ENCODE results near the gene ADAMTSL3. TPM values are rescaled to one million over a fixed set of nuclear protein-coding genes. Genes with fewer than 3 reads are reported as not detected.
"Not testable (repeated sequence)": the region's sequence is repeated elsewhere in the genome, so short reads cannot be mapped to it uniquely, and the experiment has no call there.

ADAMTSL3 gene
- total RNA-seq, 1 donor from 2014 or later, result 12.5 TPM

DNA sequence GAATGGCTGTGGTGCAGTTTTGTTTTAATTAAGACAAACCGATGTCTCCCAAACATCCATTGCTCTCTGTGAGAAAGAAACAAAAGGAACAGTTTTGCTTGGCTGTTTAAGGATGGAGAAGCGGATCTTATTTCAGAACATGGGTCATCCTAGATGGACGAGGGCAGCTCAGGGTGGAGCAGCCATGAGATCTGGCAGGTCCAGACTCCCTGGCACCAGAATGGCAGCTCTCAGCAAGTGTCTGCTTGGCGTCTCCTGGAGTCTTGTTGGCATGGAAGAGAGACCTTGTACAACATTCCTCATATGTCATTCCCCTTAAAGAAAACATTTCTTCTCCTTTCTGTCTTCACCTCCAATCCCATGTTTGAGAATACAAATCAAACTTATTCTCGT lies 93.8 kb downstream of the ADAMTSL3 start:
- no peak for DNase-seq (ENCODE audit: low read depth in 2 of 2)

DNA sequence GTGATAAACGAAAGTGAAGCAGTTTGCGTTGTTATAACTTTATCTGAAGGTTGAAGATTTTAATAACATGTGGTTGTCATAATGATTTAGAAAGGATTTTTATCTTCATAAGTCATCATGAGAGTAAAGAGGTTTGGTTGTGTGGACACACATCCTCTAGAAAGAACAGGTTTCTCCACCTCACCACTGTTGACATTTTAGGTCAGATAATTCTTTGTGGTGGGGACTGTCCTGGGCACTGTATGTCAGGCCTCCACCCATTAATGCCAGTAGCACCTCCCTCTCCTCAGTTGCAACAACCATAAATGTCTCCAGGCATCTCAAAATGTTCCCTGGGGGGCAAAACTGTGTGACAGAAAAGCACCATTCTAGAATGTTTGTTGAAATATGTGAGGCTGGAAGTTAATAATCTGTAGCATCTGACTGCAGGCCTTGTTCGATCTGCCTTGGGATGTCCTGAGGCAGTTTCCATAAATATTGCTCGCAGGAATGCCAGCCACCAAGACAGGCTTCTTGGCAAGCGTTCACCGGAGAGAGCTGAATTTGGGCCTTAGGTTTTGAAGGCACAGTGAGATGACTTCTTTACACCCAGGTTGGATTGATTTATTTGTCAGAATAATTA lies 100.1 kb downstream of the ADAMTSL3 start:
- no peak for DNase-seq (ENCODE audit: low read depth in 2 of 2)

DNA sequence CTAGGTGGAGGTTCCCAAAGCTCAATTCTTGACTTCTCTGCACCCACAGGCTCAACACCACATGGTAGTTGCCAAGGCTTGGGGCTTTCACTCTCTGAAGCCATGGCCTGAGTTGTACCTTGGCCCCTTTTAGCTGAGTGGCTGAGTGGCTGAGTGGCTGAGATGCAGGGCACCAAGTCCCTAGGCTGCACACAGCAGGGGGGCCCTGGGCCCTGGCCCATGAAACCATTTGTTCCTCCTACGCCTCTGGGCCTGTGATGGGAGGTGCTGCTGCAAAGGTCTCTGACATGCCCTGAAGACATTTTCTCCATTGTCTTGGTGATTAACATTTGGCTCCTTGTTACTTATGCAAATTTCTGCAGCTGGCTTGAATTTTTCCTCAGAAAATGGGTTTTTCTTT lies 103.4 kb downstream of the ADAMTSL3 start:
- DNase-seq (ENCODE audit: low read depth in 2 of 2), result not testable (repeated sequence)

DNA sequence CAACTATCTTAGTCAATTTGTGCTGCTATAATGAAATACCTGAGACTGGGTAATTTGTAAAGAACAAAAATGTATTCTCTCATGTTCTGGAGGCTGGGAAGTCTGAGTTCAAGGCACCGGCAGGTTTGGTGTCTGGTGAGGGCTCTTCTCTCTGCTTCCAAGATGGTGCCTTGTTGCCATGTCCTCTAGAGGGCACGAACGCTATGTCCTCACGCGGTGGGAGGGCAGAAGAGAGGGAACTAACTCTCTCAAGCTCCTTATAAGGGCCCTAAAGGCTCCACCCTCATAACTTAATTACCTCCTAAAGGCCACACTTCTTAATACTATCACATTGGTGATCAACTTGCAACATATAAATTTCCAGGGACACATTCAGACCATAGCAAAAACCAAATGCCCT lies 108.4 kb downstream of the ADAMTSL3 start:
- DNase-seq (ENCODE audit: low read depth in 2 of 2), result no peak

DNA sequence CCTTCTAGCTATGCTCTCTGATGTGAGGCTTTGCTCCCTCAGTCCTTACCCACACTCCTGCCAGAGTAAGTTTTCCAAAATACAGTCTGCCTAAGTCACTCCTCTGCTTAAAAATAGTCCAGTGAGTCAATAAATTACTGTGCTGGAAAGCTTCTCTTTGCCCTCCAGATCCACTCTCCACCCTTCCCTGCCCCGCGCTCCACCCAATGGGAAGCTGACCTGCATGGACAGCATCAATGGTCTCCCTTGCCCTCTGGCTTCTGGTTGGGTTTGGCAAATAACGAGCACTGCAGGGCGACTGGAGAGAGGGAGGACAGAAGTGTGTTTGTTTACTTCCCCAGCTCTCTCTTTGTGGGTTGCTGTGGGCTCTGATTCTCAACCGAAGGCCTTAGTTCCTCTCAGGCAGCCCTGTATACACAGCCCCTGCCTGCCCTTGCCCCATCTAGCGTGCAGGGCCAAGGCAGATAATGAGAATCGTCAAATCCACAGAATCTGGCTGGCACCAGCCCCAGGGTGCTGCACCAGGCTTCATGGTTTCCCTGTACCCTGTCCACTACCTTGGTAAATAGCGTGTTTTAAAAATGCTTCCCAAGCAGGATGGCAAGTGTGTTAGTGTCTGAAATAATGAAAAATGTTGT lies 110.4 kb downstream of the ADAMTSL3 start:
- DNase-seq (ENCODE audit: low read depth in 2 of 2), result no peak

DNA sequence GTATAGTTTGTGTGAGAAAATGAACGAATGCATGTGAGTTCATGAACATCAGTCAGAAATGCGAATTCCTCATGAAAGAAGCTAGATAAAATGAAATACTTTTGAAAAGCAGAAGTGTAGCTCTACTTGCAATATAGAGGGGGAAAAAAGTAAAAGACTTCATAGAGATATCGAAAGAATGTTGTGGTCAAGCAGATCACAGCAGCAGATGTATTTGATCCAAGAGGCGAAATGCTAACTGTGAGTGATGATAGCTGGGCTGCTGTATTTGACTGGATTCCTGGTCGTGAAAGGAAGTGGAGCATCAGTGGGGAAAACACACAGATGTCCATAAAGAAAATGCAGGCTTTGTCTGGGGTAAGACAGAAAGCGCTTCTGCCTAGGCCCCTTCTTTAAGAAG lies 112.4 kb downstream of the ADAMTSL3 start:
- no peak for DNase-seq (ENCODE audit: low read depth in 2 of 2)

DNA sequence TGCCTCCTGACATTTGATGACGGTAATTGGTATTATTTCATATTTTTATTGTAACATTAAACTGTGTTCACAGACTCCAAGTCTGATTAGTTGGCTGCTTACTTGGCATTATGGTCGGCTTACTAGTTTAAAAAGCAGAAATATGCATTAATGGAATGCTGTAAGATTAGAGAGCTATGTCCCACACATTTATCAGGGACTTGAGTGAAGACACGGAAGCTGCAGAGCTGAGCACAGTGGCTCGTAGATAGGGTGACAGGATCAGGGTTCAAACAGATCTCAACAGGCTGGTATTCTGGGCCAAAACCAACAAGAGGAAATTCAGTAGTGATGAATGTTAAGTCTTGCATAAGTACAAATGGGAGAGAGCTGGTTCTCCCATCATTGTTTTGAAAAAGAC lies 113.8 kb downstream of the ADAMTSL3 start:
- DNase-seq (ENCODE audit: low read depth in 2 of 2), result peak in 1 of 2 donors; percentile 17

DNA sequence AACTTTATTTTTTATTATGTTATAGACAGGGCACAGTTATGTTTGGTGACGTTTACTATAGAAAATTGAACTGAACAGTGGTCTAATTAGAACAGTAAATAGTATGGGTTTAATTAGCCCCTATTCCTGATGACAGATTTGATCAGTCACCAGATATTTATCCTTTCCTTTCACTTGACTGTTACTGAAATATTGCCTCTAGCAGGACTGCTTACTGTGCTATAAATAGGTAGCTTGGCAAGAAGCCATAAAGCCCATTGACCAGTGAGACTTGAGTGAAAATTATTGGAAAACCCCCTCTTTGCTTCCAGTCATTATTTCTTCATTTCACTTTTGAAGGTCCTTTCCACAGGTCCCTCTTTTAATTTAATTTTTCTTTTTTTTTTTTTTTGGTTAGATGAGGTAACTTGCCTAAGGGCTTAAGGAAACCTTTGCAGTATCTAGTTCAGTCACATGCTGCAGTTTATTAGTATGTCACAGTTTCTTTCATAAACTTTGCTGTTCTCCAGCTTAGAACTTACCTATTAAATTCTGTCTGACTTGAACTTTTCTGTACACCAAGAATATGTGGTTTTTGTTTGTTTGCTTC lies 115.6 kb downstream of the ADAMTSL3 start:
- peak in 1 of 2 donors; percentile 44 for DNase-seq (ENCODE audit: low read depth in 2 of 2)

DNA sequence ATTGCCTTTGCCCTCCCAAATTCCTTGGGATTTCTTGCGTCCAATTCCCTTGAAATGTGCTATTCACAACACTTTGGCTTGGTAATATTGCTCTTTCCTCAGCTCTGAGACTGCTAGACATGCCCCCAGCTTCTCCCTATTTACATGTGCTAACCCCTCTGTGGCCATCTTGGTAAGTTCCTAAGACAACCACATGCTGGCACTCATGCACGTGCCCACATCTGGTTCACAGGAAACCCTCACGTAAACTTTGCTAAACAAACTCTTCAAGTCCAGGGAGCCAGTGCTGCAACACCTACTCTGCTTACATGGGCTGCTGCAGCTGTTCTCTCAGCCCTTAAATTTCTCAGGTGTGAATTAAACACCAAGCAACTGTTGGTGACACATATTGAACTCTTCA lies 121.8 kb downstream of the ADAMTSL3 start:
- no peak for DNase-seq (ENCODE audit: low read depth in 2 of 2)

DNA sequence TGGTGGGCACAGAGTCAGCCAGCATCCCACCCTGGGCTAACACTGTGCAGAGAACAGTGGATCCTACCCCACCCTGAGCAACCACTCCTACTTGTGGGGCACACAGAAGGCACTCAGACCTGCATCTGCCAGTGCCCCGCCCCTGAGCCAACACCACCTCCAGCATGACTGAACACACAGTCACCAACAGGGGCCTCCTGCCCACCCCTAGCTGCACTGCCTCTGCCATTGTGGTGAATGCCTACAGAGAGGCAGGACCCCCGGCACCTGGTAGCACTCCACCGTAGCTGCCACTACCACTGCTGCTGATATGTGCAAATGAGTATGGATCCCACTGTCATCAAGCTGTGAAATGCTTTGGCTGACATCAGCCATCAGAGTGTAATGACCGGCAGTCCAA lies 123.1 kb downstream of the ADAMTSL3 start:
- DNase-seq (ENCODE audit: low read depth in 2 of 2), result no peak

DNA sequence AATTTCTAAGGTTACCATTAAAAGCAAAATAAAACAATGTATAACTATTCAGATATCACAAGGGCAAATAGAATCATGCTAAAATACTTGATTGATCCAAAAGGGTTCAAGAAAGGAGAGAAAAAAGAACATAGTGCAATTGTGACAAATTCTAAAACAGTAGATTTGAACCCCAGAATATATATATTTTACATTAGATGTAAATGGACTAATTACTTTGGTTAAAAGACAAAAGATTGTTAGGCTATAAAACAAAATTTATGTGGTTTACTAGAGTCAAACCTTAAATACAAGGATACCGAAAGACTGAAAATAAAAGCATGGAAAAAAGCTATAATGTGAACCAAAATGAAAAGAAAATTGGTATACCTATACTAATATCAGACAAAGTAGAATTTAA lies 129.3 kb downstream of the ADAMTSL3 start:
- no peak for DNase-seq (ENCODE audit: low read depth in 2 of 2)

DNA sequence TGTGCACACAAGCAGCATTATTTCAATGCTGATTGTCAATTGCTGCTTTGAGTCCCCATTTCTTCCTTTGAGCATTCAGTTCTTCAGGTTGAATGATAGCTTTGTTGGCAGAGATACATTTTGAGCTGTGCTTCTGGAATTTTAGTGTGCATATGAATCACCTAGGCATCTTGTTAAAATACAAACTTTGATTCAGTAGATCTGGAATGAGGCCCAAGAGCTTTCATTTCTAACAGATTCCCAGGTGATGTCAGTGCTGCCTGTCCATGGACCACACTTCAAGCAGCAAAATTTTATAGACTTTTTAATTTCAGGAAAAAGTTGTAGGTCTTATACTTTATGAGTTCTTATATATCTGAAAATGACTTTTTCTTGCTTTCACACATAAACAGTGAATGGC lies 131.1 kb downstream of the ADAMTSL3 start:
- DNase-seq (ENCODE audit: low read depth in 2 of 2), result no peak

DNA sequence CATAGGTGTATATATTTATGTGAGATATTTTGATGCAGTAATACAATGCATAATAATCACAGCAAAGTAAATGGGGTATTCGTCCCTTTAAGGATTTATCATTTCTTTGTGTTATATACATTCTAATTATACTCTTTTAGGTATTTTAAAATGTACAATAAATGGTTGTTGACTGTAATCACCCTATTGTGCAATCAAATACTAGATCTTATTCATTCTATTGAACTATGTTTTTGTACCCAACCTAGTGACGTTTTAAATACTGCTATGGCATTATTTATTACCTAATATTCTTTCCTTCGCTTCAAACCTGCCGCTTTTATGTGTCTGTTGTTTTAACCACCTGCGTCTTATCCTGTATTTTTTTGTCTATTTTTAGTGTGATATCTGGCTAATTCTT lies 132.4 kb downstream of the ADAMTSL3 start:
- DNase-seq (ENCODE audit: low read depth in 2 of 2), result no peak

DNA sequence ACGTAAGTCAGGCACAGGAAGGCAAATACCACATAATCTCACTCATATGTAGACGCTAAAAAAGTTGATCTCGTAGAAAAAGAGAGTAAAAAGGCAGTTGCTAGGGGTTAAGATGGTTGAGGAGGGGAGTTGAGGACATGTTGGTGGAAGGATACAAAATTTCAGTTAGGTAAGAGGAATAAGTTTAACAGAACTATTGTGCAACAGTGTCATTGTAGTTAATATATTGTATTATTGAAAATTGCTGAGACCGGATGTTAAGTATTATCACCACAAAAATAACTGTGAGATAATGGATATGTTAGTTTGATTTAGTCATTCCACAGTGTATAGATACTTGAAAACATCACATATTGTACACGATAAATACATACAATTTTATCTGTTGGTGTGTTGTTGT lies 139.1 kb downstream of the ADAMTSL3 start:
- DNase-seq (ENCODE audit: low read depth in 2 of 2), result no peak

DNA sequence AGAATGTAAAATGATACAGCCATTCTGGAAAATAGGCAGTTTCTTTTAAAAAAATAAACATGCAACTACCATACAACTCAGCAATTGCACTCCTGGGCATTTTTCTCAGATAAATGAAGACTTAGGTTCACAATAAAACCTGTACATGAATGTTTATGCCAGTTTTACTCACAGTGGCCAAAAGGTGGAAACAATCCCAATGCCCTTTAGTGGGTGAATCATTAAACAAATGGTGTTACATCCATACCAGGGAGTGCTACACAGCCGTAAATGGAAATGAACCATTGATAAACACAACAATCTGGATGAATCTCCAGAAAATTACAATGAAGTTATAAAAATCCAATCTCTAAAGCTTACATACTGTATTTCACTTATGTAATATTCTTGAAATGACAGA lies 140.3 kb downstream of the ADAMTSL3 start:
- DNase-seq (ENCODE audit: low read depth in 2 of 2), result no peak

DNA sequence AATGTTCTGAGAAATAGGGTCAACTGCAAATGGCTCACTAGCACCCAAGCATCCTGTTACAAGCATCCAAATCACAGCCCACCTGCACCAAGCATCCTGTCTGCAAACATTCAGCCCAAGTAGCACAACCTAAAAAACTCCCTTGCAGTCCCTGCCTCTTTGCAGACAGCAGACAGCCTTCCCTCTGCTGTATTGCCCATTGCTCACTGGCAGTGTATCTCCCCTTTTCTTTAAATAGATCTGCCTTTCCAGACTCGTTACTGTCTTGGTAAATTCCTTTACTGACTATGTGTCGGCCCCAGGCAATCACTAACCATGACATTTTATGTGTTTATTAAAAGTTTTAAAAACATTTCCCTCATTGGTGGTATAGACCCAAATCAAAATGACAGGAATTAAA lies 155.4 kb downstream of the ADAMTSL3 start:
- no peak for DNase-seq (ENCODE audit: low read depth in 2 of 2)

DNA sequence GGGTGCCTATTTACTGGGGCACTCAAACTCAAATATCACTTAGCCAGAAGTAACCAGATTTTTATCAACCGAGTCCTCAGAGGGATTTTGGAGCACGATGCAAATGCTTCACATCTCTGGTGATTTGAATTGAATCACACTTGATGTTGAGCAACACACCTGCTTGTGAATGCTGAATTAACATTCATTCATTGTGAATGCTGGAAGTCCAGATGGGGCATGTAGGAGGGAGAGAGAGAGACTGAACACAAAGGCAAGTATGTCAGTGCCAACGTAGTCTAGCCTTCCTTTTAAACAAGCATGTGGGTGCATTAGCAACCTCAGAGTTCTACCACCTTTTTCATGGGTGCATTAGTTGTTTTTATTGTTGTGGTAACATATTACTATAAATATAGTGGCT lies 156.2 kb downstream of the ADAMTSL3 start:
- no peak for DNase-seq (ENCODE audit: low read depth in 2 of 2)

DNA sequence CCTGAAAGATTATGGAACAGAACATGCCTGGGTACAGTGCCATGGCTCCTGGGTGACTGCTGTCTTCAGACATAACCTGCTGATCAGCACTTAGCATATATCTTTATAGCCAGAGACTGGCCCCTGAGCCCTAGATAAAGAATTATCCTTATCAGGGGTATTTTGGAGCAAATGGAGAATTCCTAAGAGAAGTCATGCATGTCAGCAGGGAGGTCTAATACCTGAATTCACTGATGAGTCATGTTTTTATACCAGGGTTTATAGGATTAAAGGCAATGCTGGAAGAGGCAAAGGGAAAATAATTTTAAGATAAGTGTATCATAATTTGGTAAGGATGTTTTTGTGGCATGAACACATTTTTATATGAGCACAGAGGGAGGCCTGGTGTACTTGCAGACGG lies 159.8 kb downstream of the ADAMTSL3 start:
- no peak for DNase-seq (ENCODE audit: low read depth in 2 of 2)

DNA sequence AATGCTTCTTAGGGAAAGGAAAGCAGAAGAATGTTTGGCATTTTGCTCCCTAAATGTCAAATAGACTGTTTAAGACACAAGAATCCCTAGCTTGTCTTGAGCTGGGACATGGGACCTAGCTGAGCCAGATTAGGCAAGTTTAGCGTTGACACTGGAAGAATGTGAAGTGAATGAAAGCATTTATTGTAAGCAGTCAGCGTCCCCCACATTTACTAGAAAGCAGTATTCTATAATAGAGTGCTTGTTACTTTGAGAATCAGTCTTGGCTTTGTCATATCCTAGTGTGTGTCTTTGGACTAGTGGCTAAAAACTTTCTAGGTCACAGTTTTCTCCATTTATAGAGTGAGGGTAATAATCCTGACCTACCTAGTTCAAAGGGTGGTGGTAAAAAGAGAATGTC lies 161.6 kb downstream of the ADAMTSL3 start:
- no peak for DNase-seq (ENCODE audit: low read depth in 2 of 2)

DNA sequence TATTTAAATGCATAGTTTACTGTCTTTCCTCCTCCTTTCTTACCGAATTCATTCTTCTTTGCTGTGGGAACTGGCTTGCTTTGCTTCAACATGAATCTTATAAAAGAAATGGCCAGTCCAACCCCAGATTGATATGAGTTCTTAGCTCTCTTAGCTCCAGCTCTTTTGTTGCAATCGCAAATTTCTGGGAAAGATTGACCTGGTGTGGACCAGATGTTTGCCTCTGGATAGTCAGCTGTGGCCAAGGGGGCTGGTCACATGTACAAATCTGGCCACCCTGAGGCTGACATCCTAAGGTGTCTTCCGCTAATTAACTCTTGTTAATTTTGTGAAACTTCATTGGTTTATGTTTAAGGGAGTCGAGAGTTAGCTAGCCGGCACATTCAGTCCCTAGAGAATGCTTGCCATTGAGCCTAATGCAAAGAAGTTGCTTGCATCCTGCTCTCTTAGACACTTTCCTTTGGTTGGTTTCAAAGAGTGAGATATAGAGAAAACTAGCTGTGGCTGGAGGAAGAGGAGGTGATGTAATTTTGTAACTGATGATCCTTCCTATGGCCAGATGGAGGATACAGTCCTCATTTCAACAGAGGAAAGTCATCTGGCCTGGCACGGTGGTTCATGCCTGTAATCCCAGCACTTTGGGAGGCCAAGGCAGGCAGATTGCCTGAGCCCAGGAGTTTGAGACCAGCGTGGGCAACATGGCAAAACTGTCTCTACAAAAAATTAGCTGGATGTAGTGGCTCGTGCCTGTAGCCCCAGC lies 162.4 kb downstream of the ADAMTSL3 start:
- DNase-seq (ENCODE audit: low read depth in 2 of 2), result no peak

DNA sequence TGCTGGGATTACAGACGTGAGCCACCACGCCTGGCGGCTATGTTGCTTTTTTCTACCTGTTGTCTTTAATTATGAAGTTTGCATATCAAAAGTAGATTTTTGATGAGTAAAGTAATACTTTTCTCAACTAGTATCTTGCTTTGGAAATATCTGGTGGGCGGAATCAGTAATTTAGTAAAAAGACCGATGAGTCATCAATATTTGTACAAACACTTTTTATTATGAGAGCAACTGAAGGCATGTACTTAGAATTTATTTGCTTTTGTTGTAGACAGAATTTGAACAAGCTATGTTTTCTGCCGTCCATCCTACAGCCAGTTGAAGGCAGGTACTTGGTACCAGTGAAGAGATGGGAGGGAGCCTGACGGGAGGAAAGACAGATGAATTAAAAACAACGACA lies 164.7 kb downstream of the ADAMTSL3 start:
- no peak for DNase-seq (ENCODE audit: low read depth in 2 of 2)

DNA sequence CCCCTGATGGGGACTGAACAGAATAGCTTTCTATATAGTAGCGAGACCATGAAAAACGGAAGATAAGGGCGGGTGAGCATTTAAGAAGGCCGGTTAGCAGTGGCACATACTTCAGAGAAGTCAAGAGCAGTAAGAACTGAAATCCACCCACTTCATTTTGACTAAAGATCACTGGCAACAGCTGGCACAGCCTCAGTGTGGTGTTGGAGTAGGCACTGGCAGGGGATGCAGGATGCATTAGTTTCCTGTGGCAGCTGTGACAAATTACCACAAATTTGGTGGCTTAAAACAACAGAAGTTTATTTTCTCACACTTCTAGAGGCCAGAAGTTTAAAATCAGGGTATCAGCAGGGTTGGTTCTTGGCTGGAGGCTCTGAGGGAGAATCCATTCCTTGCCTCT lies 176.5 kb downstream of the ADAMTSL3 start:
- DNase-seq (ENCODE audit: low read depth in 2 of 2), result no peak

DNA sequence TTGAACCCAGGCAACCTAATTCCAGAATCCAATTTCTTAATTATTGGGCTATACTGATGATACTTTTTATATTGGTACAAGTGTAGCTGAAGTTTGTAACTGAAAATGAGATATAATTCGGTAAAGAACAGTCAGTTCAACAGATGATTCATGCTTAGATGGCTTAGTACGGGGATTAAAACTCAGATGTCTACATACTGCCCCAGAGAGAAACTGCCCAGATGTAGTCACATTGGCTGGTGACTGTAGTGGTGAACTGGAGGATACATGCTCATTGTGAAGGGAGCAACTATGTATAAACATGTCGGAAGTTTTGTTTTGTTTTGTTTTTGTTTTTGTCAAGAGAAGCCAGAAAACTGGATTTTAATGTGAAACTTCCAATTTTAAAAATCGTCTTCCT lies 179.6 kb downstream of the ADAMTSL3 start:
- no peak for DNase-seq (ENCODE audit: low read depth in 2 of 2)

Data from lung microvascular endothelial cell (primary cell).